GM18520 (cell line): ENCODE measurements around the gene PTGDS.
A peak's percentile ranks its signal among the peaks of the same experiment; 100 is the strongest.
"Not testable (repeated sequence)": the region's sequence is repeated elsewhere in the genome, so short reads cannot be mapped to it uniquely, and the experiment has no call there.

Source experiments
- ATAC-seq: cut with Tn5 transposase; IDR thresholded peaks from one replicate; pipeline ENCODE4 v1.9.1; 2021; ENCODE audit not compliant: unreplicated experiment

PTGDS gene

DNA sequence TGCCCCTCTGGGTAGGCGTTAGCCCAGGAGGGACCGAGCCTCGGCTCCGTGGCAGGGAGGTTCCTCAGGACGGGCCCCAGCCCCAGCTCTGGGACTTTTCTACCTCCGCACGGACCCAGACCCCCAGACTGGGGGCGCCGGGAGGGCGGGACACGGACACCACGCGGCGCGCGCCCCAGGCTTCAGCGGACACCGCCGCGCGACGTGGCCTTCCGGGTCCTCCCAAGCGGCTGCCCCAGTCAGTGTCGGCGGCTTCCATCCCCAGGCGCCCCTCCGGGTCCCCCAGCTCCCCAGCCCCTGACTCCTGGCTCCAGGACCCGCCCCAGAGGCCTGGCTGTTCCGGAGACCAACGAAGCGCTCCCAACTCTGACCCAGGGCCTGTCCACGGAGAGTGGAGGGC lies 8.5 kb downstream of the PTGDS start:
- no peak for ATAC-seq

DNA sequence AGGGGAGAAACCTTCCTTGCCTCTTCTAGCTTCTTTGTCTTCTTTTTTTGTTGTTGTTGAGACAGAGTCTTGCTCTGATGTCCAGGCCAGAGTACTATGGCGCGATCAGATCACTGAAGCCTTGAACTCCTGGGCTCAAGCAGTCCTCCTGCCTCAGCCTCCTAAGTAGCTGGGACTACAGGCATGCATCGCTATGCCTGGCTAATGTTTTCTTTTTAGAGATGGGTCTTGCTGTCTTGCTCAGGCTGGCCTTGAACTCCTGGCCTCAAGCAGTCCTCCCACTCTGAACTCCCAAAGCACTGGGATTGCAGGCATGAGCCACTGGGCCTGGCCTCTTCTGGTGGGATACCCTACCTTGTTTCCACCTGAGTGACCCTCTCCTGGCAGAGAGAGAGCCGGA lies 11.6 kb downstream of the PTGDS start:
- no peak for ATAC-seq

DNA sequence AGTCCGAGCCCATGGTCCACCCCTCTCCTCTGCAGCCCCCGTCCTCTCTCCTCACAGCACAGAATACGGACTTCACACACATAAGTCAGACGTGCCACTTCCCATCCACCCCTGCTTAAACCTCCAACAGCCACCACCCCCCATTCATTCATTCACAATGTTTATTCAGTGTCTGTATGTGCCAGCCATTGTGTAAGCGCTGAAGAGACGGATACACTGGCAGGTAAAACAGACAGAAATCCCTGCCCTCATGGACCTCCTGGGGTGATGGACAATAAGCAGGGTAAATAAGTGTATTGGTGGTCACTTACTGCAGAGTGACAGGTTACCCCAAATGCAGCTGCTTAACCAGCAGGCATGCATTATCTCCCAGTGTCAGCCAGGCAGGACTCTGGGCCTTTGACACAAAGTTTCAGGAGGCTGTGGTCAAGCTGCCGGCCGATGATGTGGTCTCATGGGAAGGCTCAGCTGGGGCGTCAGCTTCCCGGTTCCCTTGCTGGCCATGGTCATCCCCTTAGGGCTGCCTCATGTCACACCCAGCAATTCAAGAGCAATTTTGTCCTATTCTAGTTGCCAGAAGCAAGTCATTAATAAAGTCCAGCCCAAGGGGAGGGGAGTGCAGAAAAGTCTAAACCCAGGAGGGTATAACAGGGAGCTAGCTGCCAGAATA lies 13.1 kb downstream of the PTGDS start:
- ATAC-seq = no peak

DNA sequence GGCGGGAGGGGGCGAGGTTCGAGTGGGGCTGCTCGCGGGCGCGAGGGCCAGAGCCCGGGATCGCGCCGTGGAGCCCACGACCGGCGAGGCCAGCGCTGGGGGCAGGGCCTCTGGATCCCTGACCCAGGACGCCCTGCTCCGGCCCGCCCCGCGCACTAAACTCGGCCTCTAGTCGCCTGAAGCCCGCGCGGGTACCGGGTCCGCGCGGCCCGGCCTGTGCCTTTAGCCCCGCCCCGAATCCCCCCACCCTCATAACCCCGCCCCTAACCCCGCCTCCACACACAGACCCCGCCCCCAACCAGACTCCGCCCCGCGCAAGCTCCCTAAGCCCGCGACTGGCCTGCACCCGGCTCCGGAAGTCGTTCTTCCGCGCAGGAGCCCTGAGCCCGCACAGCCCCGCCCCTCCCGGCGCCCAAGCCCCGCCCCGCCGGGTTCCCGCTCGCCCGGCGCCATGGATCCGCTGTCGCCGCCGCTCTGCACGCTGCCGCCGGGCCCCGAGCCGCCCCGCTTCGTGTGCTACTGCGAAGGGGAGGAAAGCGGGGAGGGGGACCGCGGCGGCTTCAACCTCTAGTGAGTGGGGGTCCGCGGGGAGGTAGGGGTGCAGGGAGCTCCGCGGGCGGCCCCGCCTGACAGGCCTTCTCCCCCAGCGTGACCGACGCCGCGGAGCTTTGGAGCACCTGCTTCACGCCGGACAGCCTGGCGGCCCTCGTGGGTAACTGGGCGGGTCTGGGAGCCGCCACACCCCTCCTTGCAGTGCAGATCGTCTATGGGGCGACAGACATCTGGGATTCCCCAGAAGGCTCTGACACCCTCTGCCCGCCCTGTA lies 14.9 kb downstream of the PTGDS start, which contains the start of gene PAXX:
Gene PAXX (plus strand): TSS at position 430 of the 826 bp plus-strand sequence. CDS start 22 bp downstream, at position 452.
- peak; percentile 59 for ATAC-seq

DNA sequence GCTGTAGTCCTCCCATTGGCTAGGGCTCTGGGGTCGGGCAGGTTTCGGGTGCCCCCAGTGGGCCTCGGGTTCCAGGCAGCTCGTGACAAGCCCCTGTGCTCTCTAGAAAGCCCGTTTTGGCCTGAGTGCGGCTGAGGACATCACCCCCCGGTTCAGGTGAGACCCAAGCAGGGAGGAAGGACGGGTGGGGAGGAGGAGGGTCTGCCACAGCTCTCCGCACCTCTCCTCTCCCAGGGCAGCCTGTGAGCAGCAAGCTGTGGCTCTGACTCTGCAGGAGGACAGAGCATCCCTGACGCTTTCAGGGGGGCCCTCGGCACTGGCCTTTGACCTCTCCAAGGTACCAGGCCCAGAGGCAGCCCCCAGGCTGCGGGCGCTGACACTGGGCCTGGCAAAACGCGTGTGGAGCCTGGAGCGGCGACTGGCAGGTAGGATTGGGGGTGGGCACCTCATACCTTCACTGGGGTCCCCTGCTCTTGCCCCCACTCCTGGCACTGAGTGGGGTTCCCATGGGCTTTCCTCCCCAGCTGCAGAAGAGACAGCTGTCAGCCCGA lies 15.6 kb downstream of the PTGDS start:
- no peak for ATAC-seq

DNA sequence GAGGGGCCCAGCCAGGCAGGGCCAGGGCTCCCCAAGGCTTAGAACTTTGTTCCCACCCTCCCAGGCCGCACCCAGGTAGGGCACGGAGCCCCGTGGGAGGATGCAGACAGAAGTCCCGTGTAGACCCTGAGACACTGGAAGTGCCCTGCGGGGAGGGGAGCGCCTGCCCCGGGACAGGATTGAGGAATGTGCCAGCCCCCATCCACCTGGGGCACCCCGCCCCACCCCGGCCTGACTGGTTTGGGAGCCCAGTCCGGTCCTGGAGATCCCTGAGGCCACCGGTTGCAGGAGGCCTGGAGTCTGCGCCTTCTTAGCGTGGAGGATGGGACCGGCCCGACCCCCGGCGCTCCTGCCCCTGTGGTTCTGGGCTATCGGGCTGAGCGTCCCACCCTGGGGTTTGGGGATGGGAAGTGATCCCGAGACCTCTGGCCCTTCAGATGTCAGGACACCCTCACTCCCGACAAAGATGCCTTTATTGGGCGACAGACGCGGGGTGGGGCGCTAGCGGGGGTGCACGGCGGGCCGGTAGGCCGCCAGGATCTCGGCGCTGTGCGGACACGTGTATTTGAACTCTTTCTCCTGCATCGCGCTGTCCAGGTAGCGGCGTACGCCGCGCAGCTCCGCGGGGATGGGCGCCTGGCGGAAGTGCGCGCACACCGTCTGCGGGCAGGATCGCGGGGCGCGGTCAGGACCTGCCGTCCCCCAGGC lies 17.0 kb downstream of the PTGDS start:
- ATAC-seq = no peak

DNA sequence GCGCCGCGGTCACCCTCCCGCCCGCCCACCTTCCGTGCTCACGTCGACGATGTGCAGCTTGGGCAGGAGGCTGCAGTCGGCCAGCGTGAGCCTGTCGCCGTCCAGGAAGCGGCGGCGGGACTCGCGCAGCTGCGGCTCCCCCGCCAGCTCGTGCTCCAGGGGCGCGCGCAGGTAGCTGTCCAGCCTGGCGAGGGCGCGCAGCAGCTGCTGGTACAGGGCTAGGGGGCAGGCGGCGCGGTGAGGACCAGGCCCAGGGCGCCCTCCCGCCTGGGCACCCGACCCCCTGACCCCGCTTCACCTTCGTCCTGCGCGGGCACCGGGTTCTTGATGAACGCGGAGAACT lies 17.6 kb downstream of the PTGDS start:
- ATAC-seq = no peak

DNA sequence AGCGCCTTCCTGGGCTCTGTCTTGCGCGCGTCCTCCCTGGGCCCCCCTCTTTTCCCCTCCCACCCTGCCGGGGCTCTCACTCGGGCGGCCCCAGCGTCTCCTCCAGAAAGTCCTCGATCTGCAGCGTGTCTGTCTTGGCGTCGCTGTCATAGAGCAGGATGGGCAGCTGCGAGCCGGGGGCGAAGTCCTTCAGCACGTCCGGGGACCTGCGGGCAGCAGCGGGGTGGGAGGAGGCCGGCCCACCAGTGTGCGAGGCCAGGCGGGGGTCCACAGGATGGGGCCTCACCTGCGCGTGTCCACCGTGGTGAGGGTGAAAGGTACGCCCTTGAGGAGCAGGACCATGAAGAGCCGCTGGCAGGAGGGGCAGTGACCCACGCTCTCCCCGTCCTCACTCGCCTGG lies 18.1 kb downstream of the PTGDS start:
- no peak for ATAC-seq

DNA sequence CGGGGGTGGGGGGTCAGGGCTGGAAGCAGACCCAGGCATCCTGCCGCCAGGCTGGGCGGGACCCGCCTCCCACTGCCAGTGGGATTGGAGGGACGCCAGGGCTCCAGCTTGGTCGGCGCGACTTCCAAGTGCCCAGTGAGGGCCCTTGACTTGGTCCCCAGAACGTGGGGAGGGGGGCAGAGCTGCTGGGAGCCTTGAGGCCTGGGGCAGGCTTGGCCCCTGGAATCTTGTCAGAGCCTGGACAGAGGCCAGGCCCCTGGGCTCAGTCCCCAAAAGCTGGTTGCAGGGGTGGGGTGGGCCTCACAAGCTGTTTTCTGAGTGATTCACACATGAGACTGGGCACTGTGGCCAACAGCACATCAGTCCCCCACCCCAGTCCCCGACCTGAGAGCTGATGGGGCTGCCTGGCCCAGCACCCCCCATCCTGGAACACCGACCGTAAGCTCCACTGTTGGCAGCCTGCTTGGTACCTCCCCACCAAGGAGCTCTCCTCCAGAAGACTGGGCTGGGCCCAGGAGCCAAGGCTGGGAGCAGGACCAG lies 18.5 kb downstream of the PTGDS start:
- no peak for ATAC-seq

DNA sequence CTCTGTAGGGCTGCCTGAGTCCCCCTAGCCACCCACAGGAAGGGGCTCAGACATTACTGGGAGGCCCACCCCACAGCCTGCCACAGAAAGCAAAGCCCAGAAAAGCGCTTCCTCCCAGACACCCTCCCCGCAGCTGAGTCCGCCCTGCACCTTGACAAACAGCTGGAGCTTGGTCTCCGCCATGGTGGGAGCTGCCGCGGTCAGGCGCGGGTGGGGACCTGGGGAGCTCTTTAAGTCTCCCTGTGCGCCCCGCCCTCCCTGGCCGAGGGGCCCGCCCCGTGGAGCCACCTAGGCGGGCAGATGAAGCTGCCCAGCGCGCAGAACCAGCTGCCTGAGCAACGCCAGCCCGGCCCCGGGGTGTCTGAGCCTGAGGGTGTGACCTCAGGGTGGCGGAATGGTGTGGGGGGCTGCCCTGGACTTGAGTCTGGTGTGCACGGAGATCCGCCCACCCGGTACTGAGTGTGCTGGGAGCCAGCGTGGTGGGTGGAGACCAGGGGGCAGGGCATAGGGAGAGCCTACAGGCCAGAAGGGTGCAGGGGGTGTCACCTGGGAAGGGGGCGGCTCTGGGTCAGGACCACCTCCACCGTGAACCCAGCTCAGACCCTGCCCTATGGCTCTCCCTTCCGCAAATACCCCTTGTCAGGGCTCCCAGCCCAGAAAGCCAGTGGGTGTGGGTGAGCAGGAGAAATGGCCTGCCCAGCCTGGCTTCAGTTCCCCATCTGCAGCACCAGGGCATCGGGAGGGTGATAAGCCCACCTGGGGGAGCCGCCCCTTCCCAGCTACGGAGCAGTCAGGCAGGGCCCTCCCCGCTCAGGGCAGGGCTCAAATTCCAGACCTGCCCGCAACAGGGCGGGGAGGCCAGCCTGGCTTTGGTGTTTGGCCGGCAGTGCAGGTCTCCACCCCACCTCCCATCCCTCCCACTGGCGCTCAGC lies 19.3 kb downstream of the PTGDS start, which contains the start of gene CLIC3:
Gene CLIC3 (minus strand): TSS at position 208 of the 932 bp plus-strand sequence. CDS start 25 bp downstream, at position 183.
- ATAC-seq = no peak

DNA sequence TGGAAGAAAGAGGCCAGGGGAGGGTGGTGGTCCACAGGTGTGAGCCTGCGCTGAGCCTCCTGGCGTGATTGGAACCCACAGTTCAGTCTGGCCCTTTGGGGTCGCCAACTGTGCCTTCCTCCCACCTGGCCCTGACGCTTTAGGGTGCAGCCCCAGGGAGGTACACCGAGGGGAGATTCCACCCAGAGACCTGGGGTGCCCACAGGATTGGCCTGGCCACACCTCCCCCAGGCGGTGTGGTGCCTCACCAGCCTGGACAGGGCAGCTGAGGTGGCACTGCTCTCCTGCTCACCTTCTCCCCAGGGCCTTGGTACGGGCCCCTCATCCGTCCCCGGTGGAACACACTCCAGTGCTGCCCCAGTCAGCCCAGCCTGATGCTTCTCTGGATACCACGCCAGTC lies 20.1 kb downstream of the PTGDS start:
- ATAC-seq = no peak

DNA sequence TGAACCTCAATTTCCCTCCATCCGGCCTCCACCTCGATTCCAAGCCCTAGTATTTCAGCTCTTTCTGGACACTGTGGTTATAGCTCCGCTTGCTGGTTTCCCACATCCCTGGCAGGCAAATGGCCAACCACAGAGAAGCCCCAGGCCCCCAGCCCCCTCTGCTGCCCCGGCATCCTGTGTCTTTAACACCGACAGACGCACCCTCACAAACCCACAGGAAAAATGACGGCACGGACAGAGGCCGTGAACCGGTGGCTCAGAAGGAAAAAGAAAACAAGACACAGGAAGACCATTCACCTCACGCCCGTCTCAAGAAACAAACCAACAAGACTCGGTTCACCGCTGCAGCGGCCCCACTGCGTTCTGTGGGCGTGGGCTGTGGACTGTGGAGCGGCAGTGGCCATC lies 20.5 kb downstream of the PTGDS start:
- no peak for ATAC-seq

DNA sequence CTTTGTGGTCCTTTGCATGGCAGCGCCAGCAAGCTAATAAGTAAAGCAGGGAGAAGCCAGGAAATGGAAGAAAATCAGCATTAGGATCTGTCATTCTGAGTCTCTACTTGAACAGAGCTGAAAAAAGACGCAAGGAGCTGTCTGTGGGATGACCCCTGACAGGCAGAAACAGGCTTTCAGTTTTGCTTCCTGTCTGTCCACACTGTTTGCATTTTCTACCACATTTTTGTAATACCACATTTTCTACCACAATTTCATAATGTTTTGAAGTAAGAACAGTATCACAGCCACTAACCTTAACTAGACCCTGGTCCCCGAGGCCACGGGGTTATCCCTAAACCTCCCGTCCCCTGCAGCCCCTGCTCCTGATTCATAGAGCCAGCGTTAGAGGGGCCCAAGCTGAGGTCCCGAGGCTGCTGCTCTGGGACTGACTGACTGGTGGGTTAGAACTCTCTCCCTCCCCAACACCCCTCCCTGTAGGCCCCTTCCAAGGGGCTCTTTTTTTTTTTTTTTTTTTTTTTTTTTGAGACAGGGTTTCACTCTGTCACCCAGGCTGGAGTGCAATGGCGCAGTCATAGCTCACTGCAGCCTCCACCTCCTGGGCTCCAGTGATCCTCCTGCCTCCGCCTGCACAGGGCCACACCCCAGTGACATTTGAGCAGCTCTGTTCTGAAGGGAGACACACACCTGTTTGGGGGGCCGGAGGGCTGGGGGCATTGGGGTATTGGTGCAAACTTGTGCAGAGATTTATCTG lies 23.1 kb downstream of the PTGDS start:
- ATAC-seq = peak; percentile 79

DNA sequence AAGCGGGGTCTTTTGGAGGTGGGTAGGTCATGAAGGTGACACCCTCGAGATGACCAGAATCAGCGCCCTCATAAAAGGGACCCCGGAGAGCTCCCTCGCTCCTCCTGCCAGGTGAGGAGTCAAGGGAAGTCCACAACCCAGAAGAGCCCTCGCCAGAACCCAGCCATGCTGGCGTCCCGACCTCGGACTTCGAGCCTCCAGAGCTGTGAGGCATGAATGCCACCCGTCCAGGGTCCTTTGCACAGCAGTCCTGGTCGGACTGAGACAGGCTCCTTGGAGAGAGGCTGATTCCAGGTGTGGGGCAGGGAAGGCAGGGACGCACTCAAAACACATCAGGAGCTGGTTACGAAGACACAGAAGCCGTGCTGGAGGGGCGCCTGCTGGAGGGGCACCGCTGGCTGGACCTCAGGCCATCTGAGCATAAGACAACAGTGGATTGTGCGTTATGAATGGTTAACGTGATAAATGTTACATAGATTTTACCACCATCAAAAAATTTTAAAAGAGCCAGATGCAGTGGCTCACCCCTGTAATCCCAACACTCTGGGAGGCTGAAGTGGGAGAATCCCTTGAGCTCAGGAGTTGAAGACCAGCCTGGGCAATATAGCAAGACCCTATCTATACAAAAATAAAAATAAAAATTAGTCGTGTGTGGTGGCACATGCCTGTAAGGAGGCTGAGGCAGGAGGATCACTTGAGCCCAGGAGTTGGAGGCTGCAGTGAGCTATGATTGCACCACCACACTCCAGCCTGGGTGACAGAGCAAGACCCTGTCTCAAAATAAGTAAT lies 24.7 kb downstream of the PTGDS start:
- ATAC-seq = no peak

DNA sequence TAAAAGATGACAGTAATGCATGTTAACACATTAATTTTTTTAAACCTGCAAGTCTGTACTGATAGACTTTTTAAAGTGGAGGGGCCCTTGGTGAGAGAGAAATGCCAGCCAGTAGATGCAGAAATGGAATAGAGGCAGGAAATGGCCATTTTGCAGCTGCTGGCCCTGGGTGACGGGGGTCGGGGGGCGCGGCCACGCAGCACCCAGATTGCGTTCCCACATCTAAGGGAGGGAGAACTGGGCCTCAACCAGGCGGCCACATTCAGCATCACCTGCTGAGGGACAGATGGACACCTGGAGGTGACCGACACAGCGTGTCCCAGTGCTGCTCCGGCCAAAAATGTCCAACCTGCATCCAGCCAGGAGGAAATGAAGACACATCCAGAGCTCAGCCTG lies 25.3 kb downstream of the PTGDS start:
- no peak for ATAC-seq

DNA sequence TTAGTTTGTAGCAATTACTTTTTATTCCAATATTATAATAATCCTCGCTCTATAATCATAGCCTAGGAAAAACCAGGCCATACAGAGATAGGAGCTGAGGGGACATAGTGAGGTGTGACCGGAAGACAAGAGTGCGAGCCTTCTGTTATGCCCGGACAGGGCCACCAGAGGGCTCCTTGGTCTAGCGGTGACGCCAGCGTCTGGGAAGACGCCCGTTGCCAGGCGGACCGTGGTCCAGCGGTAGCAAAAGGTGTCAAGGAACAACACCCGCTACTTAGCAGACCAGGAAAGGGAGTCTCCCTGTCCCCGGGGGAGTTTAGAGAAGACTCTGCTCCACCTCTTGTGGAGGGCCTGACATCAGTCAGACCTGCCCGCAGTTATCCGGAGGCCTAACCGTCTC lies 27.0 kb downstream of the PTGDS start:
- ATAC-seq = not testable (repeated sequence)

DNA sequence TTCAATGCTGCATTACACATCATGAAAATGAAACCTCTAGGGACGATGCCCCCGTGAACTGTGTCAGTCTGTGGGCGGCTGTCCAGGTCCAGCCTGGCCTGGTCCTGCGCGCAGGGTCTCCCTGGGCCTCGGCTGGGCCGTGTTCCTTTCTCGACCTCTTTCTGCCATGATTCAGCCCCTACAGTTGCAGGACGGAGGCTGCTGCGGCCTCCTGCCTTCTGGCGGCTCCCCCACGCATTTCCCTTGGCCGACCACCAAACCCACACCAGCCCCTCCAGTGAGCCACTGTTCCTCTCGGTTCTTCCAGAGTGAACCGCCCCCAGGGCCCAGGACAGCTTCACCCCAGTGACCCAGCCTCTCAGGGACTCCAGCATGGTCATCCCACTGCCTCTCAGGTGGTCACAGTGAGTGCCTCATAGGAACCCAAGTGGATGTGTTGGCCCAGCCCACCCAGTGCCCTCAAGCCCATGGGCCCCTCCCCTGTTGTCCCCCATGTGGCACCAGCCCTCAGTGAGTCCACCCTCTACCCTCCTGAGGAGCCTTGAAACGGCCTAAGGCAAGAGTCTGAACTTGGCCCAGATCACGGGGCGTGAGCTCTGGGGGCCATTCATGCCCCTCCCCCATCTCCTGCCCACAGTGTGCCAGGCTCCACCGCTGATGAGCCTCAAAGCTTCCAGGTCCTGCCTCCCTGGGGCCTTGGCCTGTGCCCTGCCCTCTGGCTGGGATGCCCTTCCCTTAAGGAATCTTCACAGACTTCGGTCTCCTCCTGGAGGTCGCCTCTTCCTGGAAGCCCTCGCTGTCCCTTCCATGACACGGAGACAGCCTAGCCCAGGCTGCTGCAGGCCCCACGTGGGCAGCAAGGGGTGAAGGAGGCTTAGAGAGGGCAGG lies 29.1 kb downstream of the PTGDS start:
- no peak for ATAC-seq
